ENCODE measurements around the gene RCVRN. TPM values are rescaled to one million over a fixed set of nuclear protein-coding genes. Genes with fewer than 3 reads are reported as not detected.

The RCVRN gene
- total RNA-seq: not detected in 2 replicates

GRCh38 chr17:9905078-9905415, at the start of gene RCVRN:
RCVRN (minus strand) TSS chr17:9905271; CDS start chr17:9905180, 91 bp downstream.

Other genes starting within 250 kb of the RCVRN start
- gene DHRS7C, start 113.7 kb downstream of the RCVRN start, total RNA-seq: not detected in 2 replicates
- gene GSG1L2, start 83.2 kb downstream of the RCVRN start, total RNA-seq: not detected in 2 replicates
- gene GLP2R, start 79.3 kb downstream of the RCVRN start, total RNA-seq: not detected in 2 replicates